Upper lobe of left lung (tissue), 4 donors: Measurements from ENCODE around the gene FNBP1L.

Experiments
- CTCF ChIP-seq, 6 experiments: fragments of 450-650 bp in 4 of 6; fragments of 200-600 bp in 2 of 6; sonication (generic) in 2 of 6; IDR thresholded peaks; one replicate each; pipeline ENCODE4 v1.5.1; 2016 to 2019; ENCODE audit warnings: antibody characterized with exemption in 6 of 6
- EP300 ChIP-seq, 4 donors: sonication (generic); formaldehyde crosslinking; IDR thresholded peaks; one replicate each; pipeline ENCODE4 v1.5.1; 2017; ENCODE audit warnings: antibody characterized with exemption in 4 of 4, control low read depth in 2 of 4
- POLR2A ChIP-seq, 4 donors: fragments of 450-650 bp; IDR thresholded peaks; one replicate each; pipeline ENCODE4 v1.5.1; 2016 to 2017; ENCODE audit warnings: antibody characterized with exemption in 4 of 4, mild to moderate bottlenecking in 2 of 4
- POLR2AphosphoS5 ChIP-seq, 2 donors: sonication (generic); formaldehyde crosslinking; IDR thresholded peaks; one replicate each; pipeline ENCODE4 v1.5.1; 2017; ENCODE audit warnings: antibody characterized with exemption in 2 of 2

GRCh38 chr1:93435443-93435842 lies 12.5 kb upstream of the FNBP1L start:
- TF ChIP-seq EP300 (IDR thresholded peaks at IDR 0.05) = no peak
- TF ChIP-seq CTCF (IDR thresholded peaks at IDR 0.05) = no peak
- no peak for TF ChIP-seq POLR2AphosphoS5 (IDR thresholded peaks at IDR 0.05)
- no peak for TF ChIP-seq POLR2A (IDR thresholded peaks at IDR 0.05)
